ENCODE results near the gene BAAT. TPM values are rescaled to one million over a fixed set of nuclear protein-coding genes. Genes with fewer than 3 reads are reported as not detected.

BAAT gene
- total RNA-seq, 1 experiment from 2014 or later: 0.08 TPM

DNA sequence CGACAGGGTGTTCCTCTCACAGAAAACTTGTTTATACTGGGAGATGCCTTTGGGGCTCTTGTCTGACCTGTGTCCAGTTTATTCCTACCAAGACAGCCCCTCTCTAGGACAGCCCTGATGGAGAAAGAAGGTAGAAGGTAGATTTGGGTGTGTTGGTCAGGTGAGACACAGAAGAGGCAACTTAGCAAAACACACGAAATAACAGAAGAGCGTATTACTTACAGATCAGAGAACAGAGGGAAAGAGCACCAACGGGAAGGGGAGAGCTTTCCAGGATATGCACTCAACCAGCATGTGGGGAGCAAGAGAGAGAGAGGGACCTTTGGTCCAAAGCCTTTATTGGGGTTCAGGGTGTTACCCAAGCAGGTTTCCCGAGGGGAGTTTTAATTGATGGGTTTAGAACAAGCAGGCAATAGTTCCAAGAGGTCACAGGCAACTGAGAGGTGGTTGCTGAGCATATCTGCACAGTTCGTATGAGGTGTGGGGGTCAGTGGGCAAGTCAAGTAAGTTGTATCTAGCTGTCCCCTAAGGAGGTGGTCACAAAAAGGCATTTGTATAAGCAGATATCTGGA is 31.8 kb downstream of the BAAT start:
- ATAC-seq (no peak), DNase-seq (ENCODE audit: low read depth, low spot score) (no peak)
- ChIA-PET CTCF (no interaction called here), POLR2A (no interaction called here)
- Histone ChIP-seq H3K4me3 (ENCODE audit: low read depth in 2 of 2, low read length in 2 of 2) (no peak overlapping the region), H3K36me3 (ENCODE audit: control insufficient read depth, insufficient read depth, low read length) (no peaks in the 10 kb centered on the region), H3K4me1 (ENCODE audit: control insufficient read depth, insufficient read depth, low read length) (no peaks in the 10 kb centered on the region), H3K27me3 (ENCODE audit: control insufficient read depth, insufficient read depth, low read length) (no peaks in the 10 kb centered on the region), H3K27ac (ENCODE audit: low read length) (no peak overlapping the region), H3K9me3 (ENCODE audit: control insufficient read depth, insufficient read depth, low read depth, low read length) (no peaks in the 10 kb centered on the region)
- BruUV-seq (replicated peaks): no TSS peak
- TF ChIP-seq POLR2AphosphoS5 (IDR thresholded peaks at IDR 0.05; ENCODE audit: low read depth, low read length) (no peak), SIN3A (IDR thresholded peaks at IDR 0.05; ENCODE audit: borderline replicate concordance, insufficient read depth, low read depth, low read length) (no peak), TCF7L2 (IDR thresholded peaks at IDR 0.05; ENCODE audit: low read depth, low read length) (no peak)
- TF ChIP-seq, protein P1, sequence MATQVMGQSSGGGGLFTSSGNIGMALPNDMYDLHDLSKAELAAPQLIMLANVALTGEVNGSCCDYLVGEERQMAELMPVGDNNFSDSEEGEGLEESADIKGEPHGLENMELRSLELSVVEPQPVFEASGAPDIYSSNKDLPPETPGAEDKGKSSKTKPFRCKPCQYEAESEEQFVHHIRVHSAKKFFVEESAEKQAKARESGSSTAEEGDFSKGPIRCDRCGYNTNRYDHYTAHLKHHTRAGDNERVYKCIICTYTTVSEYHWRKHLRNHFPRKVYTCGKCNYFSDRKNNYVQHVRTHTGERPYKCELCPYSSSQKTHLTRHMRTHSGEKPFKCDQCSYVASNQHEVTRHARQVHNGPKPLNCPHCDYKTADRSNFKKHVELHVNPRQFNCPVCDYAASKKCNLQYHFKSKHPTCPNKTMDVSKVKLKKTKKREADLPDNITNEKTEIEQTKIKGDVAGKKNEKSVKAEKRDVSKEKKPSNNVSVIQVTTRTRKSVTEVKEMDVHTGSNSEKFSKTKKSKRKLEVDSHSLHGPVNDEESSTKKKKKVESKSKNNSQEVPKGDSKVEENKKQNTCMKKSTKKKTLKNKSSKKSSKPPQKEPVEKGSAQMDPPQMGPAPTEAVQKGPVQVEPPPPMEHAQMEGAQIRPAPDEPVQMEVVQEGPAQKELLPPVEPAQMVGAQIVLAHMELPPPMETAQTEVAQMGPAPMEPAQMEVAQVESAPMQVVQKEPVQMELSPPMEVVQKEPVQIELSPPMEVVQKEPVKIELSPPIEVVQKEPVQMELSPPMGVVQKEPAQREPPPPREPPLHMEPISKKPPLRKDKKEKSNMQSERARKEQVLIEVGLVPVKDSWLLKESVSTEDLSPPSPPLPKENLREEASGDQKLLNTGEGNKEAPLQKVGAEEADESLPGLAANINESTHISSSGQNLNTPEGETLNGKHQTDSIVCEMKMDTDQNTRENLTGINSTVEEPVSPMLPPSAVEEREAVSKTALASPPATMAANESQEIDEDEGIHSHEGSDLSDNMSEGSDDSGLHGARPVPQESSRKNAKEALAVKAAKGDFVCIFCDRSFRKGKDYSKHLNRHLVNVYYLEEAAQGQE (IDR thresholded peaks at IDR 0.05; ENCODE audit: insufficient read depth in 1 of 2, low read depth in 2 of 2, low read length in 1 of 2): no peak
- TF ChIP-seq, protein P2, sequence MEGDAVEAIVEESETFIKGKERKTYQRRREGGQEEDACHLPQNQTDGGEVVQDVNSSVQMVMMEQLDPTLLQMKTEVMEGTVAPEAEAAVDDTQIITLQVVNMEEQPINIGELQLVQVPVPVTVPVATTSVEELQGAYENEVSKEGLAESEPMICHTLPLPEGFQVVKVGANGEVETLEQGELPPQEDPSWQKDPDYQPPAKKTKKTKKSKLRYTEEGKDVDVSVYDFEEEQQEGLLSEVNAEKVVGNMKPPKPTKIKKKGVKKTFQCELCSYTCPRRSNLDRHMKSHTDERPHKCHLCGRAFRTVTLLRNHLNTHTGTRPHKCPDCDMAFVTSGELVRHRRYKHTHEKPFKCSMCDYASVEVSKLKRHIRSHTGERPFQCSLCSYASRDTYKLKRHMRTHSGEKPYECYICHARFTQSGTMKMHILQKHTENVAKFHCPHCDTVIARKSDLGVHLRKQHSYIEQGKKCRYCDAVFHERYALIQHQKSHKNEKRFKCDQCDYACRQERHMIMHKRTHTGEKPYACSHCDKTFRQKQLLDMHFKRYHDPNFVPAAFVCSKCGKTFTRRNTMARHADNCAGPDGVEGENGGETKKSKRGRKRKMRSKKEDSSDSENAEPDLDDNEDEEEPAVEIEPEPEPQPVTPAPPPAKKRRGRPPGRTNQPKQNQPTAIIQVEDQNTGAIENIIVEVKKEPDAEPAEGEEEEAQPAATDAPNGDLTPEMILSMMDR (IDR thresholded peaks at IDR 0.05): no peak
- intact Hi-C loops (cut with micrococcal nuclease; ENCODE audit: unreplicated experiment) (no loop called here), in situ Hi-C loops (cut with HindIII; ENCODE audit: low pct_unique_long_range_greater_than_20kb, low sequenced_read_pairs) (no loop called here)

GRCh38 chr9:101350285-101350684 is 34.5 kb downstream of the BAAT start:
- CTCF ChIA-PET: no interaction called here
- no peak overlapping the region for H3K27ac ChIP-seq (ENCODE audit: low read length)
- in situ Hi-C loops (cut with HindIII; ENCODE audit: low pct_unique_long_range_greater_than_20kb, low sequenced_read_pairs): no loop called here

More at GRCh38 chr9:101350285-101350684, 34.5 kb downstream of the BAAT start:
- Histone ChIP-seq H3K9me3 (ENCODE audit: control insufficient read depth, insufficient read depth, low read depth, low read length) (no peaks in the 10 kb centered on the region), H3K4me1 (ENCODE audit: control insufficient read depth, insufficient read depth, low read length) (no peaks in the 10 kb centered on the region), H3K27me3 (ENCODE audit: control insufficient read depth, insufficient read depth, low read length) (no peaks in the 10 kb centered on the region), H3K4me3 (ENCODE audit: low read depth in 2 of 2, low read length in 2 of 2) (no peak overlapping the region), H3K36me3 (ENCODE audit: control insufficient read depth, insufficient read depth, low read length) (no peaks in the 10 kb centered on the region)
- no peak for ATAC-seq
- no peak for DNase-seq (ENCODE audit: low read depth, low spot score)
- TF ChIP-seq, protein P1 (IDR thresholded peaks at IDR 0.05; ENCODE audit: insufficient read depth in 1 of 2, low read depth in 2 of 2, low read length in 1 of 2): no peak
- TF ChIP-seq SIN3A (IDR thresholded peaks at IDR 0.05; ENCODE audit: borderline replicate concordance, insufficient read depth, low read depth, low read length): no peak
- no peak for TF ChIP-seq POLR2AphosphoS5 (IDR thresholded peaks at IDR 0.05; ENCODE audit: low read depth, low read length)
- TF ChIP-seq TCF7L2 (IDR thresholded peaks at IDR 0.05; ENCODE audit: low read depth, low read length): no peak
- TF ChIP-seq, protein P2 (IDR thresholded peaks at IDR 0.05): no peak
- intact Hi-C loops (cut with micrococcal nuclease; ENCODE audit: unreplicated experiment): no loop called here
- no TSS peak for BruUV-seq (replicated peaks)
- POLR2A ChIA-PET: no interaction called here
